ENCODE measurements around the gene SPAG16. TPM values are rescaled to one million over a fixed set of nuclear protein-coding genes. Genes with fewer than 3 reads are reported as not detected.

The SPAG16 gene
- total RNA-seq, 1 donor from 2014 or later = 14.4 TPM

DNA sequence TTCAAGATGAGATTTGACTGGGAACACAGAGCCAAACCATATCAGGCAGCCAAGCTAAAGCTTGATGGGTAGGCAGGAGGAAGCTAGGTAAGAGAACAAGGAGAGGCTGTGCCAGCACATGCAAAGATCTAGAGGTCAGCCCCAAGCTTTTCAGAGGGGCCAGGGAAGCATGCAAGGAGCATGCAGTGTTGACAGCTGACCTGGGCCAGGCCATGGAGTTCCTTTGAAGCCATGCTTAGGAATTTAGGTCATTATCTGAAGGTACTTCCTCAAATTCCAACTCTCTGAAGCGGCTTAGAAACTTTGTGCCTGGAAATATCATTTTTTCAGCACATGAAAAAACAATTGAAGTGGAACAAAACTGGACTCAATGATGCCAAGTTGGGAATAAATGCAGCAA is 130.8 kb downstream of the SPAG16 start:
- Mint-ChIP-seq H3K4me1 (ENCODE audit: unreplicated experiment) (no peaks in the 10 kb centered on the region), H3K9me3 (ENCODE audit: unreplicated experiment) (no peaks in the 10 kb centered on the region), H3K36me3 (ENCODE audit: low read depth, unreplicated experiment) (no peaks in the 10 kb centered on the region), H3K4me3 (ENCODE audit: unreplicated experiment) (no peak overlapping the region), H3K27me3 (ENCODE audit: unreplicated experiment) (no peaks in the 10 kb centered on the region), H3K27ac (ENCODE audit: unreplicated experiment) (no peak overlapping the region)
- DNase-seq (ENCODE audit: low spot score) = no peak
- TF ChIP-seq CTCF (IDR thresholded peaks at IDR 0.05; ENCODE audit: unreplicated experiment) = no peak

DNA sequence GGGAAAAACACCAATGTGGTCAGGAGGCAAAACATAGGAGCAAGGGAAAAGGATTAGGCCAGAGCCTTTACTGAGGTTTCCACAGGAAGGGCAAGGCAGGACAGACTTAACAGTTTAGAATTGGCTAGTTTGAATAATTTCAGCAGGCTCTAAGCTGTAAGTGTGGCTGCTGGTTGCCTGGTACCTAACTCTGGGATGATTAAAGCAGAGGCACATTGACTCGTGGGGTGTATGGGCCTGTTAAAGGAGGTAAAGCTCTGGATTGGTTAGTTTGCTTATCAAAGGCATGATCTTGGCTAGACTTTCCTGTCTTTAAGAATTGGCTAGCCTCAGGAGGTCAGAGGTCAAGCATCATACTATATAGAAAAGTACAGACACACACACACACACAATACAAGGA is 132.6 kb downstream of the SPAG16 start:
- Mint-ChIP-seq H3K9me3 (ENCODE audit: unreplicated experiment) (no peaks in the 10 kb centered on the region), H3K36me3 (ENCODE audit: low read depth, unreplicated experiment) (no peaks in the 10 kb centered on the region), H3K4me3 (ENCODE audit: unreplicated experiment) (no peak overlapping the region), H3K27me3 (ENCODE audit: unreplicated experiment) (no peaks in the 10 kb centered on the region), H3K4me1 (ENCODE audit: unreplicated experiment) (no peaks in the 10 kb centered on the region), H3K27ac (ENCODE audit: unreplicated experiment) (no peak overlapping the region)
- no peak for TF ChIP-seq CTCF (IDR thresholded peaks at IDR 0.05; ENCODE audit: unreplicated experiment)
- no peak for DNase-seq (ENCODE audit: low spot score)

GRCh38 chr2:213419980-213420379 is 135.7 kb downstream of the SPAG16 start:
- no peak for TF ChIP-seq CTCF (IDR thresholded peaks at IDR 0.05; ENCODE audit: unreplicated experiment)
- no peak for DNase-seq (ENCODE audit: low spot score)
- H3K4me1 Mint-ChIP-seq (ENCODE audit: unreplicated experiment) = no peaks in the 10 kb centered on the region
- H3K27ac Mint-ChIP-seq (ENCODE audit: unreplicated experiment) = no peak overlapping the region
- H3K36me3 Mint-ChIP-seq (ENCODE audit: low read depth, unreplicated experiment) = no peaks in the 10 kb centered on the region
- H3K4me3 Mint-ChIP-seq (ENCODE audit: unreplicated experiment) = no peak overlapping the region
- no peaks in the 10 kb centered on the region for H3K9me3 Mint-ChIP-seq (ENCODE audit: unreplicated experiment)
- H3K27me3 Mint-ChIP-seq (ENCODE audit: unreplicated experiment) = no peaks in the 10 kb centered on the region

GRCh38 chr2:213420828-213421385 is 136.6 kb downstream of the SPAG16 start:
- no peak for DNase-seq (ENCODE audit: low spot score)
- H3K4me1 Mint-ChIP-seq (ENCODE audit: unreplicated experiment) = no peaks in the 10 kb centered on the region
- no peak overlapping the region for H3K27ac Mint-ChIP-seq (ENCODE audit: unreplicated experiment)
- TF ChIP-seq CTCF (IDR thresholded peaks at IDR 0.05; ENCODE audit: unreplicated experiment) = no peak
- no peak overlapping the region for H3K4me3 Mint-ChIP-seq (ENCODE audit: unreplicated experiment)
- no peaks in the 10 kb centered on the region for H3K9me3 Mint-ChIP-seq (ENCODE audit: unreplicated experiment)
- H3K36me3 Mint-ChIP-seq (ENCODE audit: low read depth, unreplicated experiment) = no peaks in the 10 kb centered on the region
- no peaks in the 10 kb centered on the region for H3K27me3 Mint-ChIP-seq (ENCODE audit: unreplicated experiment)

DNA sequence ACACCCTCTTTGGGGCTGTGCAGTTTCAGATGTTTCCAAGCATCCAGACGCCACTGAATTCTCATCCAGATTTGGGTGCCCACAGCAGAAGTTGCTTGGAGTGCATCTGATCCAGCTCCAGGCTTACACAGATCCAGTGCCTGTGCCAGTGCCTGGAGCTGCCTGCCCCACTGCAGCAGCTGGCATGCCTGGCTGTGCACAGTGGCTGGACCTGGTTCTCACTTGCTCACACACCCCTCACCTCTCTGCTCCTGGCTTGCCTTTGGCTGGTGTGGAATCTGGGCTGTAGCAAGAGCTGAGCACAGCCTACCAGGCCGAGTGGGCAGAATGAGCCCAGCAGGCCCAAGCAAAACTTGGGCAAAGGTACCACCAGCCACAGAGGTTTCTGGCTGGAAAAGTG is 137.9 kb downstream of the SPAG16 start:
- no peaks in the 10 kb centered on the region for H3K9me3 Mint-ChIP-seq (ENCODE audit: unreplicated experiment)
- no peaks in the 10 kb centered on the region for H3K4me1 Mint-ChIP-seq (ENCODE audit: unreplicated experiment)
- DNase-seq (ENCODE audit: low spot score) = no peak
- no peaks in the 10 kb centered on the region for H3K27me3 Mint-ChIP-seq (ENCODE audit: unreplicated experiment)
- no peak for TF ChIP-seq CTCF (IDR thresholded peaks at IDR 0.05; ENCODE audit: unreplicated experiment)
- H3K4me3 Mint-ChIP-seq (ENCODE audit: unreplicated experiment) = no peak overlapping the region
- no peaks in the 10 kb centered on the region for H3K36me3 Mint-ChIP-seq (ENCODE audit: low read depth, unreplicated experiment)
- H3K27ac Mint-ChIP-seq (ENCODE audit: unreplicated experiment) = no peak overlapping the region

Measured in endothelial cell (in vitro differentiated cells).